Muscle of leg (tissue), 16 donors: ENCODE data around the gene NEURL1B. TPM values are rescaled to one million over a fixed set of nuclear protein-coding genes. Genes with fewer than 3 reads are reported as not detected.
A peak's percentile ranks its signal among the peaks of the same experiment; 100 is the strongest.

Experiments used
- DNase-seq: peaks from one replicate; pipeline ENCODE4 v3.0.0; 2013
- H3K27ac ChIP-seq: one replicate; pipeline ENCODE4 v1.5.1; 2013; ENCODE audit warnings: mild to moderate bottlenecking, low read length, control low read depth
- H3K27me3 ChIP-seq: one replicate; pipeline ENCODE4 v1.6.1; 2013; ENCODE audit warnings: low read length; ENCODE audit not compliant: control insufficient read depth, insufficient read depth
- H3K36me3 ChIP-seq: one replicate; pipeline ENCODE4 v1.6.1; 2013; ENCODE audit warnings: low read length; ENCODE audit not compliant: control insufficient read depth, insufficient read depth
- H3K4me1 ChIP-seq: one replicate; pipeline ENCODE4 v1.6.1; 2013; ENCODE audit warnings: low read length; ENCODE audit not compliant: control insufficient read depth, insufficient read depth
- H3K4me3 ChIP-seq: one replicate; pipeline ENCODE4 v1.5.1; 2013; ENCODE audit warnings: low read length, control low read depth
- H3K9me3 ChIP-seq: replicated peaks from 2 replicates; pipeline ENCODE4 v1.6.1; 2013; ENCODE audit warnings: low read depth, low read length; ENCODE audit not compliant: control insufficient read depth
- WGBS: methylation state at CpG from one replicate; pipeline ENCODE4 v1.1.5; 2013; ENCODE audit warnings: missing lambda C conversion rate; ENCODE audit not compliant: insufficient coverage; 5-methylcytosine and 5-hydroxymethylcytosine counted together
- long read RNA-seq, 11 donors: transcript quantifications; one replicate each; lab custom pipeline, GENCODE V29; 2026
- polyA plus RNA-seq, 8 donors: library from polyadenylated mRNA; unstranded; fragments of 120-200 nt; gene quantifications; one replicate each; pipeline versions ENCODE4 v1.2.1 to v1.2.3, GENCODE V29; 2013; ENCODE audit warnings: inconsistent platforms in 1 of 8, low replicate concordance in 1 of 8; ENCODE audit not compliant: insufficient read length in 8 of 8, insufficient read depth in 1 of 8
- total RNA-seq: library from RNA; stranded (reverse); fragments of 120-200 nt; gene quantifications from one replicate; pipeline ENCODE4 v1.2.4, GENCODE V29; 2013

The NEURL1B gene, protein sequence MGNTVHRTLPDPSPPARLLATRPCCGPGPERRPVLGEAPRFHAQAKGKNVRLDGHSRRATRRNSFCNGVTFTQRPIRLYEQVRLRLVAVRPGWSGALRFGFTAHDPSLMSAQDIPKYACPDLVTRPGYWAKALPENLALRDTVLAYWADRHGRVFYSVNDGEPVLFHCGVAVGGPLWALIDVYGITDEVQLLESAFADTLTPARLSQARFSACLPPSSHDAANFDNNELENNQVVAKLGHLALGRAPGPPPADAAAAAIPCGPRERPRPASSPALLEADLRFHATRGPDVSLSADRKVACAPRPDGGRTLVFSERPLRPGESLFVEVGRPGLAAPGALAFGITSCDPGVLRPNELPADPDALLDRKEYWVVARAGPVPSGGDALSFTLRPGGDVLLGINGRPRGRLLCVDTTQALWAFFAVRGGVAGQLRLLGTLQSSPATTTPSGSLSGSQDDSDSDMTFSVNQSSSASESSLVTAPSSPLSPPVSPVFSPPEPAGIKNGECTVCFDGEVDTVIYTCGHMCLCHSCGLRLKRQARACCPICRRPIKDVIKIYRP
- 27.3 TPM for total RNA-seq
- 10 to 100 TPM; 32.0 to 45.2 (median 37.6) TPM for polyA plus RNA-seq
- long read RNA-seq, donor 1, full-length matches to known transcripts = 5 of 5 reads
- long read RNA-seq, donor 1, partial matches to known transcripts = 0 of 5 reads
- long read RNA-seq, donor 1, other reads (novel, unspliced or antisense) = 0 of 5 reads
- long read RNA-seq, donor 2 = 0 reads
- long read RNA-seq, donor 3, full-length matches to known transcripts = 3 of 3 reads
- long read RNA-seq, donor 3, partial matches to known transcripts = 0 of 3 reads
- long read RNA-seq, donor 3, other reads (novel, unspliced or antisense) = 0 of 3 reads
- long read RNA-seq, donor 4, full-length matches to known transcripts = 2 of 2 reads
- long read RNA-seq, donor 4, partial matches to known transcripts = 0 of 2 reads
- long read RNA-seq, donor 4, other reads (novel, unspliced or antisense) = 0 of 2 reads
- long read RNA-seq, donor 5, full-length matches to known transcripts = 8 of 13 reads
- long read RNA-seq, donor 5, partial matches to known transcripts = 5 of 13 reads
- long read RNA-seq, donor 5, other reads (novel, unspliced or antisense) = 0 of 13 reads
- long read RNA-seq, donor 6, full-length matches to known transcripts = 8 of 31 reads
- long read RNA-seq, donor 6, partial matches to known transcripts = 23 of 31 reads
- long read RNA-seq, donor 6, other reads (novel, unspliced or antisense) = 0 of 31 reads
- long read RNA-seq, donor 7 = 0 reads
- long read RNA-seq, donor 8, full-length matches to known transcripts = 1 of 63 reads
- long read RNA-seq, donor 8, partial matches to known transcripts = 62 of 63 reads
- long read RNA-seq, donor 8, other reads (novel, unspliced or antisense) = 0 of 63 reads
- long read RNA-seq, donor 9, full-length matches to known transcripts = 2 of 2 reads
- long read RNA-seq, donor 9, partial matches to known transcripts = 0 of 2 reads
- long read RNA-seq, donor 9, other reads (novel, unspliced or antisense) = 0 of 2 reads
- long read RNA-seq, donor 10 = 0 reads
- long read RNA-seq, donor 11, full-length matches to known transcripts = 5 of 5 reads
- long read RNA-seq, donor 11, partial matches to known transcripts = 0 of 5 reads
- long read RNA-seq, donor 11, other reads (novel, unspliced or antisense) = 0 of 5 reads

DNA sequence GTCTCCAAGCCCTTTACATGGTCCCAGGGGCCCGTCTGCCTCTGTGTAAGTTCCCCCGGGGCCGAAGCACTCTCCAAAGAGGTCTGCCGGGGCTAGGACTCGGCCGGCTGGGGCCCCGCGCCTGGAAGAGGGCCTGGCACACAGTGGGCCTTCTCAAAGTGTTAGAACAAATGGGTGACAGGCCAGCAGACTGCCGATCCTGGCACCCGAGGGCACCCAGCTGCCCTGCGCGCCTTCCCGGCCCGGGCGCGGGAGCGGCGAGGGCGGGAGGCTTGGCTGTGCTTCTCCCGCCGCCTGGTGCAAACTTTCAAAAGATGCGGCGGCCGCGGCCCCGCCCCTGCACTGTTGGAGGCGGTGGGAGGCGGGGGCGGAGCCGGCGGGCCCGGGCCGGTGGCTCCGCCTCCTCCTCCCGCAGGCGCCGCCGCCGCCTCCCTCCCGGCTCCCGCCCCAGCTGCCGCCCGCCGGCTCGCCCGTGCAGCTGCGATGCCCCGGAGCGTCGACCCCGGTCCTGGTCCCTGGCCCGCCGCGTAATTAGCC, at the start of gene NEURL1B:
Gene NEURL1B (plus strand): TSS at position 442 of the 537 bp plus-strand sequence. CDS start 144 bp downstream, outside the sequence.
- Histone ChIP-seq H3K4me3 (peak within 1 kb of the TSS; percentile 87), H3K27me3 (no peaks in the 10 kb centered on the region), H3K27ac (peak within 1 kb of the TSS; percentile 83), H3K36me3 (peaks cover 21% of the 10 kb centered on the region), H3K4me1 (peaks cover 56% of the 10 kb centered on the region), H3K9me3 (no peaks in the 10 kb centered on the region)
- under 1% methylated on average over 54 of the region's 54 CpGs for WGBS
- peak; percentile 90 for DNase-seq

DNA sequence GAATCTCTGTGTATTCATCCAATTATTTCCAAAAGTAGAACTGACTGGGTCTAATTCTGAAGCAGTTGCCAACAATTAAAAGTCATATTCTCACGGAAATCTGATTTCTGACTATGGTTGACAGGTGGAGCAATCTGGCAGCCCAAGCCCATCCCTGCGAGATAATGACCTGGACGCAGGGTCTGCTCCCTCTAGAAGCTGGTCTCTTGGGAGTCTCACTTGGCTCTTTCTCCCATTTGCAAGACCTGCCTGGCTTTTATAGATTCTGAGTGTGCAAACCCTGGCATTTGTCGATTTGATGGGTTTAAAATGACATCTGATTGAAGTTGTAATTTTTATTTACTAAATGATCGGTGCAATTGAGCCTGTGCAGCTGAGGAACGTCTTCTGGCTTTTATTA, 49.4 kb upstream of the NEURL1B start:
- Histone ChIP-seq H3K36me3 (no peaks in the 10 kb centered on the region), H3K4me1 (peaks cover 29% of the 10 kb centered on the region), H3K27me3 (no peaks in the 10 kb centered on the region), H3K9me3 (no peaks in the 10 kb centered on the region), H3K27ac (no peak overlapping the region), H3K4me3 (no peak overlapping the region)
- DNase-seq = no peak
- 55% methylated on average over 6 of the region's 6 CpGs for WGBS

DNA sequence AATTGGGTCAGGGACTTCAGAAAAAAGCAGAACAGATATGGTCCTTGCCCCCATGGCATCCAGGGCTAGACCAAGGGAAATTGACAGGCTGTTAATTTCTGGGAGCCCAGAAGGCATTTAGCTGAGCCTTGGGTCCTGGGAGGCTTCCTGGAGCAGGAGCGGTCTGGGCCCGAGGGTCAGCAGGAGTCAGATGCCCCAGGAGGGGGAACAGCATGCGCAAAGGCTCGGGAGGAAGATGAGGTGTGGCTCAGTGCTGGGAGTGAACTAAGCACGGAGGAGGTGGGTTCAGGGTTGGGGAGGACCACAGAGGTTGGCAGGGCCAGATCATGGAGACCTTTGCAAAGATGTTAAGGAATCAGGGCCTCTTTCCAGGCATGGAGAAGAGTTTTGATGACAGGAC, 48.2 kb upstream of the NEURL1B start:
- Histone ChIP-seq H3K4me3 (no peak overlapping the region), H3K4me1 (peaks cover 22% of the 10 kb centered on the region), H3K36me3 (no peaks in the 10 kb centered on the region), H3K27me3 (no peaks in the 10 kb centered on the region), H3K9me3 (no peaks in the 10 kb centered on the region), H3K27ac (no peak overlapping the region)
- WGBS = 87% methylated on average over 5 of the region's 5 CpGs
- no peak for DNase-seq

DNA sequence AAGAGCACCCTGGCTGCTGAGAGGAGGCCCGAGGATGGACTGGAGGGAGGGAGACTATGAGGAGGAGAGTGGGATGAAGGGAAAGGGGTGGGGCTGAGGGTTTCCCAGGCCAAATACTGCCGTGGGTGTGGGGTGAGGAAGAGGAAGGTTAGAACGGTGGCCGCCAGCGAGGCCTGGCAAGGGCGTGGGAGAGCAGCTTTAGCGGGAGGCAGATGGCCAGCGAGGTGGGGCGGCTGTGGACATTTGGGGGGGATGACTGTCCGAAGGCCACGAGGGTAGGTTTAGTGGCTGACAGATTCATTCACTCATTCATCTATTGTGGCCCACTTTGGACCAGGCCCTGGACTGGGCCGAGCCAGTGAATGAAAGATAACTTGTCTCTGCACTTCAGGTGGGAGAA, 47.8 kb upstream of the NEURL1B start:
- Histone ChIP-seq H3K27me3 (no peaks in the 10 kb centered on the region), H3K9me3 (no peaks in the 10 kb centered on the region), H3K36me3 (no peaks in the 10 kb centered on the region), H3K4me1 (peaks cover 22% of the 10 kb centered on the region), H3K4me3 (no peak overlapping the region), H3K27ac (no peak overlapping the region)
- WGBS = 82% methylated on average over 6 of the region's 12 CpGs
- no peak for DNase-seq

DNA sequence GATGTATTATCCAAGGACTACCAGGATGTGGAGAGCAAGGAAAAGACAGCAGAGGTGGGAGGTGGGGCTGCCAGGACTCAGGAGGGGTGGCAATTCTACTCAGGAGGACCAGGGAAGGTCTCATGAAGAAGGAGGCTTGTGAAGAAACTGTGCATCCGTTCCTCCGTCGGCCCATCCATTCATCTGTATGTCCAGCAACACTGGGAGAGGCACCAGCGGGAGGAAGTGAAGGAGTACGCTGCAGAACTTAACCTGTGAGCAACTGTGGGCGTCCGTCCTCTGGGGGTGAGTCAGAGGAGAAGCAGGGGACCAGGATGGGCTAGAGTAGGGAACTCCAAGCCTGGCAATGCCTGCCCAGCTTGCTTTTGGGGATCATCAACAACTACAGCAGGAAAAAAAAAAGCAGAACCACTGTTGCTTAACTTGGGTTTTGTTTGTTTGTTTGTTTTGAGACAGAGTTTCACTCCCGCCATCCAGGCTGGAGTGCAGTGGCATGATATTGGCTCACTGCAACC, 47.3 kb upstream of the NEURL1B start:
- H3K27ac ChIP-seq = no peak overlapping the region
- peaks cover 22% of the 10 kb centered on the region for H3K4me1 ChIP-seq
- 100% methylated on average over 5 of the region's 8 CpGs for WGBS
- H3K27me3 ChIP-seq = no peaks in the 10 kb centered on the region
- H3K9me3 ChIP-seq = no peaks in the 10 kb centered on the region
- no peak for DNase-seq
- H3K4me3 ChIP-seq = no peak overlapping the region
- H3K36me3 ChIP-seq = no peaks in the 10 kb centered on the region

DNA sequence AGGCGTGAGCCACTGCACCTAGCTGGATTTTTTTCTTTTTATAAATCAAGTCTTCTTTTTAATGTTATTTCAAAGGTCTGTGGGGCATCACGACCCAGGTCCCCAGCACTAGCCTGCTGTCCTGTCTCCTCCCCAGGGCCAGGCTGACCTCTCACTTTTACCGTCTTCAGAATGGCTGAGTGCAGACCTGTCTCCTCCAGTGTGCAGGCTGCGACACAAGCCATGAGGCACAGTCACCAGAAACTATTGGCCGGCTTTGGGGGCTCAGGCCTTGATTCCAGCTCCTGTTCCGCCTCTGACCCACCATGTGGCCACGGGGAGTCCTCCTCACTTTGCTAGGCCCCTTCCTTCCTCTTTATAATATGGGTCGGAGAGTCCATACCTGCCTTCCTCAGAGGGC, 46.6 kb upstream of the NEURL1B start:
- WGBS = 82% methylated on average over 4 of the region's 8 CpGs
- Histone ChIP-seq H3K36me3 (no peaks in the 10 kb centered on the region), H3K27ac (no peak overlapping the region), H3K4me1 (peaks cover 22% of the 10 kb centered on the region), H3K27me3 (no peaks in the 10 kb centered on the region), H3K4me3 (no peak overlapping the region), H3K9me3 (no peaks in the 10 kb centered on the region)
- DNase-seq = no peak

DNA sequence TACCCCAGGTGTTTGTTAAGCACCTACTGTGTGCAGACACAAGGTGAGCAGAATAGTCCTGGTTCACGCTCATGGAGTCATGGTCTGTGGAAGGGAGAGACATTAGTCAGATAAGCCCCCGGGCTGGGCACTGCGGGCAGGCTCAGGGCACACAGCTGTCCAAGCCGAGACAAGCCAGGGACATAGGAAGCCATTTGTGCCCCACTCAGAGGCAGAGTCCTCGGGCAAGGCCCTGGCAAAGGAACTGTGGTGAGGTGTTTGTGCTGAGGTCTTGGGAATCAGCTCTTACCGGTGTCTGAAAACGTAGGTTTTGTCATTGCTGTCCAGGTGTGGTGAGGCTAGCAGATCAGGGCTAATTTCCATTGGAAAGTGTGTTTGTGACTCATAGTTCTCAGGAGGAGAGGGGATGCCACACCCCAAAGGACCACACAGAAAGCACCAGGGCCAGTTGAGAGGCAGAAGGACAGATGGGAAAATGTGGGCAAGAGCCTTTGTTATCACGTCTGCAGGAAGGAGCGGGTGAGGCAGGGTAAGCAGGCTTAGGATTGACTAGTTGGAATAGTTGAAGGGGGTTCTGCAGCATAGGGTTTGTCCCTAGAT, 46.1 kb upstream of the NEURL1B start:
- Histone ChIP-seq H3K4me3 (no peak overlapping the region), H3K27ac (no peak overlapping the region), H3K9me3 (no peaks in the 10 kb centered on the region), H3K36me3 (no peaks in the 10 kb centered on the region), H3K27me3 (no peaks in the 10 kb centered on the region), H3K4me1 (peaks cover 22% of the 10 kb centered on the region)
- 80% methylated on average over 9 of the region's 9 CpGs for WGBS
- DNase-seq = no peak

DNA sequence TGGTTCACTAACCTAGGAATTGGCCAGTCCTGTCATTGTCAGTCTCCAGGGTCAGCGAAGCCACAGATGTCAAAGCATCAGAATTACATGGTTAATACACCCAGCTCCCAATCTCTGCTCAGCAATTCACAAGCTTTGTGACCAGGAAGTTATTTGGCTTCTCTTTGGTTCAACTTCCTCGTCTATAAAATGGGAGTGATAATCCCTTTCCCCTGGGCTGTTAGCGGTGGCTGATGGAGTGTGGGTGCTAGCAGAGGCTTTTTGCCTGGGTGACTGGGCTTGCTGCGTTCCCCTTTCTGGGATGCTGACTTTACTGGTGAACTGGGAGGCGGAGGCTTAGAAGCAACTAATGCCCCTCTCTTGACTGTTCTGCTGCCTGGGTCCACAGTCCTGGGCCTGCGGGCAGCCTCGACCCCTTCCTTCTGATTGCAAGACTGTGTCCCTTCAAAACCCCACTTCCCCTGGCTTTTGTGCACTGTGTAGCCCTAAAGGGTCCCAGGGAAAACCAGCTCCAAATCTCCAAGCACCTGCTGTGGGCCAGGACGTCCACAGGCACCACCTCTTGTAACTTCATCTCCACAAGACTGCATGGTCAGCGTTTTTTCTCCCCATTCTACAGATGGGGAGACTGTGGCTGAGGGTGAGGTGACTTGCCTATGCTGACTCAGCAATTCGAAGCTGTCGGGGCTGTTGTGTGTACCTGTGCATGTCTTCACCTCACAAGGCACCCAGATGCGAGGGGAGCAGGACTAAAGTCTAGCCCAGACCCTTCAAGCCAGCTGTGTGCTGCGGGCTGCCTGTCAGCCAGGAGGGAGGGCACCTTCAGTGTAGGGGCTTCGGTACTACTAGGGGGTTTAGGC, 45.2 kb upstream of the NEURL1B start:
- no peak for DNase-seq
- no peaks in the 10 kb centered on the region for H3K9me3 ChIP-seq
- H3K27ac ChIP-seq = no peak overlapping the region
- H3K36me3 ChIP-seq = no peaks in the 10 kb centered on the region
- H3K27me3 ChIP-seq = no peaks in the 10 kb centered on the region
- 94% methylated on average over 7 of the region's 14 CpGs for WGBS
- peaks cover 27% of the 10 kb centered on the region for H3K4me1 ChIP-seq
- no peak overlapping the region for H3K4me3 ChIP-seq
